Measurements from ENCODE around the gene TNFAIP2. TPM values are rescaled to one million over a fixed set of nuclear protein-coding genes. Genes with fewer than 3 reads are reported as not detected.
"Not testable (repeated sequence)": the region's sequence is repeated elsewhere in the genome, so short reads cannot be mapped to it uniquely, and the experiment has no call there.

Gene TNFAIP2
- total RNA-seq, 2 donors from 2014 or later: 60.2 to 72.0 TPM

- intact Hi-C loops (cut with DNase I): loop anchor here (2.0 to 5.0 kb wide), 2 partner anchors 81 to 189 kb away; no protein-coding TSS in a partner anchor
- peak; percentile 71 for DNase-seq
- peak; percentile 42 to 63 for ATAC-seq
Measured at GRCh38 chr14:103103461-103104388, 19.5 kb upstream of the TNFAIP2 start.

GRCh38 chr14:103104389-103104653, 18.9 kb upstream of the TNFAIP2 start:
- intact Hi-C loops (cut with DNase I): loop anchor here (2.0 to 5.0 kb wide), 2 partner anchors 80 to 188 kb away; no protein-coding TSS in a partner anchor
- no peak for ATAC-seq
- no peak for DNase-seq

- ATAC-seq (peak; percentile 80 to 86), DNase-seq (peak; percentile 72)
- intact Hi-C loops (cut with DNase I): loop anchor here (2.0 to 5.0 kb wide), 3 partner anchors 80 to 187 kb away; no protein-coding TSS in a partner anchor
Measured at GRCh38 chr14:103104654-103105452, 18.4 kb upstream of the TNFAIP2 start.

GRCh38 chr14:103105580-103106150, 17.6 kb upstream of the TNFAIP2 start:
- ATAC-seq: no peak
- no peak for DNase-seq

GRCh38 chr14:103107455-103107854, 15.8 kb upstream of the TNFAIP2 start:
- DNase-seq (no peak), ATAC-seq (no peak)
- intact Hi-C loops (cut with DNase I): loop anchor here (5.0 kb wide), 2 partner anchors 80 to 185 kb away; no protein-coding TSS in a partner anchor

More at GRCh38 chr14:103105580-103106150, 17.6 kb upstream of the TNFAIP2 start:
- intact Hi-C loops (cut with DNase I): loop anchor here (2.0 to 5.0 kb wide), 3 partner anchors 79 to 187 kb away; no protein-coding TSS in a partner anchor

GRCh38 chr14:103107941-103108748, 15.1 kb upstream of the TNFAIP2 start:
- DNase-seq (no peak), ATAC-seq (no peak)
- intact Hi-C loops (cut with DNase I): loop anchor here (5.0 kb wide), 2 partner anchors 79 to 184 kb away; no protein-coding TSS in a partner anchor

- DNase-seq: no peak
- intact Hi-C loops (cut with DNase I): loop anchor here (5.0 kb wide), 2 partner anchors 79 to 184 kb away; no protein-coding TSS in a partner anchor
- no peak for ATAC-seq
Measured at GRCh38 chr14:103108749-103109207, 14.5 kb upstream of the TNFAIP2 start.

GRCh38 chr14:103109535-103110441, 13.5 kb upstream of the TNFAIP2 start:
- ATAC-seq: peak; percentile 64 to 66
- intact Hi-C loops (cut with DNase I): loop anchor here (5.0 kb wide), 2 partner anchors 78 to 183 kb away; no protein-coding TSS in a partner anchor
- DNase-seq: peak; percentile 62

GRCh38 chr14:103110681-103111231, 12.5 kb upstream of the TNFAIP2 start:
- DNase-seq: no peak
- peak; percentile 12 to 71 for ATAC-seq
- intact Hi-C loops (cut with DNase I): no loop called here

- ATAC-seq (peak in 1 of 2 donors; percentile 27), DNase-seq (no peak)
- intact Hi-C loops (cut with DNase I): no loop called here
Measured at GRCh38 chr14:103111232-103111868, 11.9 kb upstream of the TNFAIP2 start.

- DNase-seq (no peak), ATAC-seq (no peak)
- intact Hi-C loops (cut with DNase I): no loop called here
Measured at GRCh38 chr14:103112400-103113243, 10.6 kb upstream of the TNFAIP2 start.

GRCh38 chr14:103113303-103113702, 10.0 kb upstream of the TNFAIP2 start:
- intact Hi-C loops (cut with DNase I): no loop called here
- ATAC-seq (no peak), DNase-seq (no peak)

GRCh38 chr14:103113774-103114173, 9.5 kb upstream of the TNFAIP2 start:
- no peak for ATAC-seq
- DNase-seq: no peak

GRCh38 chr14:103115086-103115679, 8.1 kb upstream of the TNFAIP2 start:
- intact Hi-C loops (cut with DNase I); DNase-seq; ATAC-seq: not testable (repeated sequence)

More at GRCh38 chr14:103113774-103114173, 9.5 kb upstream of the TNFAIP2 start:
- intact Hi-C loops (cut with DNase I): no loop called here

Data from left cardiac atrium (tissue), 4 donors.